HUDEP-2 (cell line): ENCODE results near the gene MCF2L.

Experiments
- DNase-seq, 76 experiments: peaks; one replicate each; lab custom pipeline; 2025; ENCODE audit not compliant: unreplicated experiment in 76 of 76; lab: John Stamatoyannopoulos, UW

The MCF2L gene

DNA sequence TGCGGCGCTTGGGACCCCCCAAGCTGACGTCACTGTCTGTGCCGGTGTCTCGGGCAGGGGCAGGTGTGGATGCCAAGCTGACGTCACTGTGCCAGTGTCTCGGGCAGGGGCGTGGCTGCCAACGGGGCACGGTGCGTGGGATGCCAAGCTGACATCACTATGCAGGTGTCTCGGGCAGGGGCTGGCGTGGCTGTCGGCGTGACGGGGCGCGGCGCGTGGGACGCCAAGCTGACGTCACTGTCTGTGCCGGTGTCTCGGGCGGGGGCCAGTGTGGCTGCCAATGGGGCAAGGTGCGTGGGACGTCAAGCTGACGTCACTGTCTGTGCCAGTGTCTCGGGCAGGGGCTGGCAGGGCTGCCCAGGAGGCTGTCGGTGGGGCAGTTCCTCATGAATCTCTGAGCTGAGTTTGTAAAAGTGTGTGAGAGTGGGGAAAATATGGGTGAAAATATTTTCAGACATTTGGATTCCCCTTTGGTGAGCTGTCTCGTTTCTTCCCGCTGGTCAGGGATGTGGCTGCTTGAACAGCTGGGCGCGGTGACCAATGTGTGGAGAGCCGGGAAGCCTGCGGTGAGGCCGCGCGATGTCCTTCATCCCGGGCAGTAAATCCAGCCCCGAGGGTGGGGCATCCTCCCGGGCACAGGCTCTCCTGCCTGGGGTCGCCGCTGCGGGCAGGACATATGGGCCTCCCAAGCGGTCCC is 25.2 kb downstream of the MCF2L start:
- no peak for DNase-seq

DNA sequence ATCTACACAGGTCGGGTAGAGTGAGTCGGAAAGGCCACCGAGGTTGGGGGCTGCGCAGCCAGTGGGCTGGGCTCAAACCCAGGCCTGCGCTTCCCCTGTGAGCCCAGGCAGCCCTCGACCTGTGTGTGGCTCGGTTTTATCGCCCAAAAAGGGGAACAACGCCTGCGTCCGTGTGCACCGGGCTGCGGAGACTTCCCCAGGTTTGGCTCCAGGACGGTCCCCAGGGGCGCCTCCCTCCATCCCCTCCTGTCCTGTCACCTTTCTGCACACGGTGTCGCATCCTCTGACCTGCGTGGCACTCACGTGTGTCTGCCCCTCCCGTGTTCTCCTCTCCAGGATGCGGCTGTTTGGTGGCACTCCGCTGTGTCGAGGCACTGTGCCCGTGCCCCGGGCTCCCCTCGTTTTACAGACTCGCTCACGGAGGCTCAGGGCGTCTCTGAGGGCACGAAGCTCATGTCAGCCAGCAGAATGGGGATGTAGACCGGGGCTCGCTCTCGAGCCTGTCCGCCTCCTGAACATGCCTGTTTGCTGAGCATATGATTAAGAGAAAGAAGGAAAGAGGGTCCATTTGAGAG is 25.9 kb downstream of the MCF2L start:
- DNase-seq, result no peak

DNA sequence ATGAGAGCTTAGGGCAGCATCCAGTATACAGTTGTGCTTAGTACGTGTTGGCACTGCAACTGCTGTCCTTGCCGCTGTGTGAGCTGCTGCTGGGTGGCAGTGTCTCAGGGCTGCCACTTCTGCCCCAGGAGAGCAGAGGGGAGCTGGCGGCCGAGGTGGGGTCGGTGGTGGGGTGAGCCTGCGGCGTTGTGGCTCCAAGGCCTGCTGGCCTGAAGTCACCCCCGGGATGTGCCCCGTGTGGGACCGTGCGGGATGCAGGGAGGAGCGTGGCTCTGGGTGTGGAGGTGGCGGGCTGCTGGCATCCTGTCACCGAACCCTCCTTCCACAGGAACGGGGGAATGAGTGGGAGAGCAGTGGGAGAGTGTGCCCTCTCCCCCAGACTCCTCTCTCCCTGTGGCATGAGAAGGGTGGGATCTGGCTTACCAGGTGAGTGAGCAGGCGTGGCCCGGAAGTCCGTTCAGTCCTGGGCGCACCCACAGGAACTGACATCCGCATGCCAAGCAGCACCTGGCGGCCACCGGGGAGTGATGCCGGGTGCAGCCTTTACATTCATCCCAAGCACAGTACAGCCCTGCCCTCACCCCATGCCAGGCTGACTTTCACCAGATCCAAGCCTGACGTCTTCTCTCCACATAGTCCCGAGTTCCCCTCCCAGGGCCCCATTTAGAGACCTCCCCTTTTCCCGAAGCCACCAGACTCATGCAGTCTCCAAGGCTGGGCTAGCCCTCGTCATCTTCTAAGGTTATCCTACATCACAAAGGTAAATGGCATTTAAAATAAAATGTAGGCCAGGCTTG is 26.6 kb downstream of the MCF2L start:
- no peak for DNase-seq

DNA sequence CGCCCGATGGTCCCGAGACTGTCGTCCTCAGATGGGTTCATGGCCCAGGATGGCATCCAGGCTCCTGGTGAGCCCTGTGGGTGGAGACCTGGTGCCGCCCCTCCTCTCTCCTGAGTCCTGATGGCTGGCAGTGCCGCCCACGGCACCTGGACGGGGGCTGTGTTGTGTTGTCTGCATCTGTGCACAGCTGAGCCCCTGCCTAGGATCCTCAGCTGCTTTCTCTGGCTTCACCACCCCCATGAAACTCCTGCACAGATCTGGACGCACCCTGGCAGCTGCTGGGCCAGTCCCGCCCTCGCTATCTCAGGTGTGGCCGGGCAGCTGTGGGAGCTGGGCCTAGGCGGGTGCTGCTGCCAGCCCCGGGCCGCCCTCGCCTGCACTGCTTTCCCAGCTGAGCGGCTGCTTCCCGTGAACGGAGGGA is 27.7 kb downstream of the MCF2L start:
- no peak for DNase-seq

DNA sequence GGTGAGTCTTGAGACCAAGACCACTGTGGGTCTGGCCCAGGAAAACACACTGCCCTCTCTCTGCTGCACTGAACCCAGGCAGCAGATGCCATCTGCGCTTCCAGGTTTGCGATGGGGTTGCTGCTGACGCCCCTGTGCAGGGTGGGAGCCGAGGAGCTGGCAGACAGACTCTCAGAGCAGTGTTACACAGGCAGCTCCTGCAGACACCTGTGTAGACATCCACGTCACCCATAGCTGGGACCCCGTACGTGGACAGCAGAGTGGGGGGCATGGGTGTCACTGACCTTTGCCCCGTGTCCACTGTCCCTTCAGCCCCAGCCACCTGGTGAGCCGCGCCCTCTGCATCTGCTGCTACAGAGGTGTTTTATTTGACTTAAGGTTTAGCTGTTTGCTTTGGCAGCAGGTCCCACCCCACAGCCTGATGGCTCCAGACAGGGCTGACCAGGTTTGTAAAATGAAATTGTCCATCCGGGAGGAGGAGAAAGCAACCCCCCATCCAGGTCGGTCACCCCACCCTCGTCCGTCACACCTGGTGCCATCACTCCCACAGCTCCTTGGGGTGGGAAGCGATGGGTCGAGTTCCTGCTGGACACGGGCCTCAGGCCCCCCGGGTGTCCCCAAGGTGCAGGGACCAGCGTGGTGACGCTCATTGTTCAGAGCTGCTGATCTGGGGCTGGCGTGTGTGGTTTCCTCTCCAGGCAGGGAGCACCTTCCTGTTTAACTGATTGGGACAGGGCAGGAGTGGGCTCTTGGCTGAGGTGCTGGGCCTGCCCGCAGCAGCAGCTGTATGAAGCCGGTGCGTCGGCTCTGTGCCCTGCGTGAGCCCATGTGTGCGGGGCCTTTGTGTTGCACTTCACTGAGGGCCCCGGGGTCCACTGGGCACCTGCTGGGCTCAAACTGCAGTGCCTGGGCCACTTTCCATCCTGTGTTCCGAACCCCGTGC is 28.4 kb downstream of the MCF2L start:
- DNase-seq, result no peak

DNA sequence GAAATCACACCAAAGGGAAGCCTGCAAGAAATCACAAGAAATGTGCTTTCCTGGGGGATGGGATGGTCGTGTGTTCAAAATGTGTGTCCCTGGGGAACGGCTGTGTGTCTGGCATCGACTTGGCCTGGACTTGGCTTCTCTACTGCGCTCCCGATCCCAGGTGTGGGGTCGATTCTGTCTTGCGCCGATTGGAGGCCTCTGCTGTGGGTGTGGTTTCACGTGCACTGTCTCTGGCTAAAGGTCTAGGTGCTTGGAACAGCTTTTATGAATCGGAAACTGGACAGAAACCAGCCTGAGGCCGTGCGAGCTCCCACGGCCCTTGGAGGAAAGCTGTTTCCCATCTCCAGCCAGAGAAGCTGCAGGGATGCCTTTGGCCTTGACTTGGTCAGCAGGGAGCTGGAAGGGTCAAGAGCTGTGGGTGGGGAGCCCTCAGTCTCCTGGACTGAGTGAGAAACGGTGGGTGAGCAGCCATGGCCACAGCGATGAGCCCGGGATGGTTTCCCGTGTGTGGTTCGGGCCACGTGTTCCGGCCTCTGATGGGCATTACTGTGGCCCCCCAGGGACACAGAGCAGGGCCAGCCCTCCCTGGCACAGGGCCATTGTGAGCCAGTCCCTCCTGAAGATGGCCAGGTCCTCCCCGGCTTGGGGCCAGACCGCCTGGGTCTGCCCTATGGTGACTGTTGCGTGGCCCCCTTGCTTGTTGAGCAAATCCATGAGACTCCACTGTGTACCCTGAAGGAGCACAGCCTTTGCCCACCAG is 29.7 kb downstream of the MCF2L start:
- DNase-seq, result no peak

DNA sequence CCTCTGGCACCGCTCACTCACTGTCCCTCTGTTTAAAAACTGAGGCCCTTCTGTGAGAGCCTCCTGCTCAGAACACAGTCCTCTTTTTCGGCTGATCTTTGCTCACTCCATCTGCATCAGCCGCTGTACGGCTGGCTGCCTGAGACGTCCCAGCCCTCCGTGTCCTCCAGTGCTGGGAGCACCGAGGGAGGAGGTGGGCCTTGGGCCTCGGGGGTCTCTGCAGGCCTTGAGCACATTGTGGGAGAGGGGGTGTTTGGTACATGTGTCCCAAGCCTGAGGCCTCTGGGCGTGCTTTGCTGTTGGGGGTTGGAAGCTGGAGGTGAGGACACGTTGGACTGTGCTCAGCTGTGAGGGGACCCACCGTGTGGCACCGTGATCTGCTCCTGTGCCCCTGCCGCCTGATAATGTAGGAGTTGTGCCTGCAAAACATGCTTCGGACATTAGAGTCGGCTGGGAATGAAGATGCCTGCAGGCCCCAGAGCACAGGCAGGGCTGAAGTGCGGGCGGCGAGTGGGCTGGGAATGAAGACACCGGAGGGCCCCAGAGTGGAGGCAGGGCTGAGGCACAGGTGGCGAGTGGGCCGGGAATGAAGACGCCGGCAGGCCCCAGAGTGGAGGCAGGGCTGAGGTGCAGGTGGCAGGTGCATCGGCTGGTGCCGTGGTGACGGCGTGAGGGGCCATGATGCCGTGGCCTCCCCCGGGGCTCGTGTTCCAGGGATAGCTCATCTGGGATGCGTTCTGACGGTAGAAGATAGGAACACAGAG is 30.6 kb downstream of the MCF2L start:
- DNase-seq, result no peak

DNA sequence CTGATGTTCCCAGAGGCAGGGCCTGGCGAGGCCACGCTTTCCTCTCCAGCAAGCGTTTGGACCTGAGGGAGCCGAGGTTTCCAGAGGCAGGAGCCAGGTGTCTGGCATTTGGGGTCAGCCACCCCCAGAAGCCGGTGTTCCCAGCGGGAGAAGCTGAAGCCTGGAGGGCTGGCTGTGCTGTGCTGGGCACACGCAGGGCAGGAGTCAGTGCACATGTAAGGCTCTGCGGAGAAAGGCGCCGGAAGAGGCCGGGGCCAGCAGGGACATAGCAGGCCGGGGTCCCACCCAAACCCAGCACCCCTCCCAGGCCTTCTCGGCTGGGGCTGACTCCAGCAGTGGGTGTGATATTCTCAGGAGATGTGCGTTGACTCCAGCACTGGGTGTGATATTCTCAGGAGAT is 31.6 kb downstream of the MCF2L start:
- no peak for DNase-seq

DNA sequence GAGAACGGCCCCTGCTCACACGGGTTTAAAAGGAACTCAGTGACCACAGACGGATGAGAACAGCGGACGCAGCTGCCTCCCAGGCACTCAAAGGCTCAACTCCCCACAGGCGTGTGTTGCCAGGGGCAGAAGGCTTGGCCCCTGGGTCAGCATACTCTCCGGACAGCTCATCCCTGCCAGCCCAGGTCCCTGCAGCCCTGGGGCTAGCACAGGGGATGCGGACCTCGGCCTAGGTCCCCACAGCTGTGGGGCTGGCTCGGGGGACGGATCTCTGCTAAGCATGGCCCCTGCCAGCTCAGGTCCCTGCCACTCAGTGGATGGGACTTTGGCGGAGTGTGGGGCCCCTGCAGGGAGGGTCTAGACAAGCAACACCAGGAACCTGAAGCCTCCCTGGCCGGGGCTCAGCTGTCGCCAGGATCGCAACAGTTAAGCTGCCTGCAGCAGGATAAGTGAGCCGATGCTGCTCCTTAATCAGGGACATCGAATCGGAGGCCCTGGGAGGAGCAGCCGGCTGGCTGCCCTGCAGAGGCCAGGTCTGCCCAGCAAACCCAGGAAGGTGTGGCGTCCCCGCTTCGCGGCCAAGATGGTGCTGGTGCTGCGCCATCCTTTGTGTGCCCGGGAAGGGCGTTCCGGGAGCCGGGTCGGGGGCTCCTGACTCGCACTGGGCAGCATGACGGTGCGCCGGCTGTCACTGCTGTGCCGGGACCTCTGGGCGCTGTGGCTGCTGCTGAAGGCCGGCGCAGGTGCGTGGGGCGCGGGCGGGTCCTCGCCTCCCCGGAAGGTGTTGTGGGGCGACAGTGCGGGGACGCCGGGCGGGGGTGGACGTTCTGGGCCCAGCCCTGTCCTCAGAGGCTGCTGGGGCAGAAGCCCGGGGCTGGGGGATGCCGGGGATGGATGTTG is 32.5 kb downstream of the MCF2L start:
- peak in 1 of 76 experiments; percentile 0 for DNase-seq

DNA sequence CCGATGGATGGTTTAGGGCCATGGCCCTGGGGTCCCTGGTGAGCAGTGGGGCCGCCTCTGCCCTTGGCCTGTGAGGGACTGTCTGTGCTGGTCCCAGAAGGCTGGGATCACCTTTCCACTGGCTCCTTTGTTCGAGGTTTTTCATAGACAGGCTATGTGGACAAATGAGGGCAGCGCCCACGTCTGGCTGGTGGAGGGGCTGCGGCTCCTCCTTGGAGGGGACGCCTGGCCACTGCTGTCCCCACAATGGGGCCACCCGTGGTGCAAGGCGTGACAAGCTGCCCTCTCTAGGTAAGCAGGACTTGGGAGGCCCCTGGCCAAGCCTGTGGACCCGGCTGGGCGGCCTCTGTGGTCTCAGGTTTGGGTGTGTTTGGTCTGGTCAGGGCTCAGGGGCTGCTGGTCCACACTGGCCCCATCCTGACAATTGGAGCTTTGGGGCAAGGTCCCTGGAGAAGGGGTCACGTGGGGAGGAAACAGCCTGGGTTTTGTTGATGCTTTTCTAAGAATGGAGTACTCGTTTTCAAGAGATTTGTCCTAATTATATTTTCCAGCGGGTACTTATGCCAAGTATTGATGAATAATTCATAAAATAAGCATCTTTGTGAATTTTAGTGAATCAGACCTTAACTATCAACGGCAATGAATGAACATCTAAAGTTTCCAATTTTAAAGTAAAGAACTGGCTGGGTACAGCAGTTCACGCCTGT is 33.3 kb downstream of the MCF2L start:
- no peak for DNase-seq

DNA sequence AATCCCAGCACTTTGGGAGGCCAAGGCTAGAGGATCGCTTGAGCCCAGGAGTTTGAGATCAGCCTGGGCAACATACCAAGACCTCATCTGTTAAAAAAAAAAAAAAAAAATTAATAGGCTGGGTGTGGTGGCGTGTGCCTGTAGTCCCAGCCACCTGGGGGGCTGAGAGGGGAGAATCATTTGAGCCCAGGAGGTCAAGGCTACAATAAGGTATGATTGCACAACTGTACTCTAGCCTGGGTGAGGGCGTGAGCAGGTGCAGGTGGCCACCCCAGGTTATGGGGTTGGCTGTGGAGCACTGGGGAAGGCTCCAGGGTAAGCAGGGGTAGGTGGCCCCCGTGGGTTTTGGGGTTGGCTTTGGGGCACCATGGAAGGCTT is 33.9 kb downstream of the MCF2L start:
- DNase-seq, result no peak

DNA sequence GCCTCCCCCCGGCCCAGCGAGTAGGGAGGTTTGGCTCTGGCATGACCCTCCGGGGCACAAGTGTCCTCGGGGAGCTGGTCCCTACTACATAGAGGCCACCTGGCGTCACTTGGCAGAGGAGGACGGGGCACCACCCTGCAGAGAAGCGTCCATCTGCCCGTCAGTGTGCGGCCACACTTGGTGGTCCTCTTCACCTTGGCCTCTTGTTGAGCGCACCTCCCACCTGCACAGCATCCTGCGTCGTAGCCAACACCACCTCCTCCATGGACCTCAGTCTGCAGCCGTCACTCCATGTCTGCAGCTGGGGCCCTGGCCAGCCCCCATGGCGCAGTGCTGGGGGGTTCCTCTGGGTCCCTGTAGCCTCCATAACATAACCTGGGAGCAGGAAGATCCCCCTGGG is 35.1 kb downstream of the MCF2L start:
- DNase-seq, result no peak

DNA sequence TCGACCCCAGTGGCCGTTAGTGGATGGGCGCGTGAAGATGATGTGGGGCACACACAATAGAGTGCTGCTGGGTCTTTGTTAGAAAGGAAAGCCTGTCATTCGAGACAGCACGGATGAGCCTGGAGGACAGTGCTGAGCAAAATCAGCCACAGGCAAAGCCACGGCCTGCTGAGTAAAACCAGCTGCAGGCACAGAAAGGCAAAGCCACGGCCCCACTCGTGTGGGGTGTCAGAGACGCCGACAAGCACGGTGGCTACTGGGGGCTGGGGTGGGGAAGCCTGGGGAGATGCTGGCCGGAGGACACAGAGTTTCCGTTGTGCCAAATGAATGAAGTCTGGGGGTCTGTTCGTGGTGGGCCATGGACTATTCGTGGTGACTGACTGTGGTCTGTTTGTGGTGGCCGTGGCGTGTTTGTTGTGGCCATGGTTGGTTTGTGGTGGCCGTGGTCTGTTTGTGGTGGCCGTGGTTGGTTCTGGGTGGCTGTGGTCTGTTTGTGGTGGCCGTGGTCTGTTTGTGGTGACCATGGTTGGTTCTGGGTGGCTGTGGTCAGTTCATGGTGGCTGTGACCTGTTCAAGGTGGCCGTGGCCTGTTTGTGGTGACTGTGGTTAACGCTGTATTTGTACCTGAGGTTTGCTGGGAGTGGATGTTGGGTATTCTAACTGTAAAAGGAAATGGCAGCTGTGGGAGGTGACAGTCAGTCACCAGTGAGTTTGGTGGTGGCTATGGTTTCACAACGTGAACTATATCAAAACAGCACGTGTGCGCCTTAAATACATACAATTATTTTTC is 36.3 kb downstream of the MCF2L start:
- no peak for DNase-seq

DNA sequence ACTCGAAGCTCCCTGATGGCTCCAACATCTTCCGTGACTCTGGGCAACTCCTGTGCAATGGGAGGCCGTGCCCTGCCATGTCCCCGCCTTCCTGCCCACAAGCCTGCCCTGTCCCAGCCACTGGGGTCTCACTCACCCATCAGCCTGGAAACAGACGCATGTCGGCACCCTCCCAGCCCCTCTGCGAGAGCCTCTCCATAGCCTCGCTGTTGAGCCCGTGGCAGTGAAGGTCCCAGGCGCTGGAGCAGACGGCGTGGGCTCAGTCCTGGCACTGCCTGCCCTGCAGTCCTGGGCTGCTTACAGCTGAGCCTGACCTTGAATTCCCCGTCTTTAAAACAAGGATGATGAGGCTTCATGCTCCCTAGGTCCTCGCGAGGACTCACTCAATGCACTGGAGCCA is 37.0 kb downstream of the MCF2L start:
- DNase-seq, result no peak

DNA sequence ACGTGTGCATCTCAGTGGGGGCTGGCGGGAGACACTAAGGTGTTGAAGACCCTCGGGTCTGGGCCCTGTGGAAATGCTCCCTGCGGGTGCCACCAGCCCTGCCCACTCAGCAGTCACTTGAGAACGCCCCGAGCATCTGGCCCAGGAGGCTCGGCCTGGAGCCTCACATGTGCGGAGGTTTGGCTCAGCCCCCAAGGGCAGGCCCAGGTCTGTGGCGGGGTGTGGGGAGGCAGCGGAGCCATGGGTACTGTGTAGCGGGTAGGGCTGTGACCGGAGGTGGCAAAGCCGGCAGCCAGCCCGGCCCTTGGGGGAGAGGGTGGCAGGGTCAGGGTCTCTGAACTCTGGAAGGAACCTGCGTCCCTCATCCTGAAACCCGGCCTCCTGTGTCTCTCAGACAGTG is 37.6 kb downstream of the MCF2L start:
- DNase-seq, result no peak

DNA sequence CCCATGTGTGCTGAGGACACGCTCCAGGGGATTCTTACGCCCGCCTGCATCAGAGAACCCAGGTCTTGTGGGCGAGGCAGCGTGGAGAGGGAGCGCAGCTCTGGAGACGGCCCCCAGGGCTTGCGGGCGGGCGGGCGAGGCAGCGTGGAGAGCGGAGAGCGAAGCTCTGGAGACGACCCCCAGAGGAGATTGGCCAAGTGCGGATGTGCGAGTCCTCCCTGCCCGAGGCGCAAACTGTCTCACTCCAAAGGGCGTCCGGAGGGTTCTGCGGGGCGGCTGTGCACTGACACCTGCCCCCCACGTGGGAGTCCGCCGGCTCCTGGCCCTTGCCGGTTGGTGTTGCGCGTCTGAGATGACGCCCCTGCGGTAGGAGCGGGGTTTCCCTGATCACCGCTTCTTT is 39.8 kb downstream of the MCF2L start:
- no peak for DNase-seq
